ENCODE data around the gene ZNF275.

ZNF275 gene

GRCh38 chrX:153340111-153340510, 6.2 kb downstream of the ZNF275 start:
- no peaks in the 10 kb centered on the region for H3K4me1 ChIP-seq (ENCODE audit: control insufficient read depth, insufficient read depth, low read length)
- H3K4me3 ChIP-seq (ENCODE audit: low read length) = no peak overlapping the region
- no peaks in the 10 kb centered on the region for H3K9me3 ChIP-seq (ENCODE audit: control insufficient read depth, insufficient read depth, low read length)
- no peak for DNase-seq (ENCODE audit: low read depth, low spot score)
- WGBS (ENCODE audit: insufficient coverage, insufficient read length) = no CpG with 5 or more reads among the region's 6 CpGs
- H3K36me3 ChIP-seq (ENCODE audit: control insufficient read depth, insufficient read depth, low read length) = no peaks in the 10 kb centered on the region
- no peaks in the 10 kb centered on the region for H3K27me3 ChIP-seq (ENCODE audit: control insufficient read depth, insufficient read depth, low read length)
- no peak overlapping the region for H3K27ac ChIP-seq (ENCODE audit: low read length)

GRCh38 chrX:153342762-153343558, 9.0 kb downstream of the ZNF275 start:
- Histone ChIP-seq H3K9me3 (ENCODE audit: control insufficient read depth, insufficient read depth, low read length) (no peaks in the 10 kb centered on the region), H3K4me3 (ENCODE audit: low read length) (no peak overlapping the region), H3K4me1 (ENCODE audit: control insufficient read depth, insufficient read depth, low read length) (no peaks in the 10 kb centered on the region), H3K36me3 (ENCODE audit: control insufficient read depth, insufficient read depth, low read length) (peaks cover 7% of the 10 kb centered on the region), H3K27me3 (ENCODE audit: control insufficient read depth, insufficient read depth, low read length) (no peaks in the 10 kb centered on the region), H3K27ac (ENCODE audit: low read length) (no peak overlapping the region)
- WGBS (ENCODE audit: insufficient coverage, insufficient read length) = no CpG with 5 or more reads among the region's 9 CpGs
- DNase-seq (ENCODE audit: low read depth, low spot score) = no peak

GRCh38 chrX:153343674-153344073, 9.7 kb downstream of the ZNF275 start:
- no peak for DNase-seq (ENCODE audit: low read depth, low spot score)
- no peaks in the 10 kb centered on the region for H3K27me3 ChIP-seq (ENCODE audit: control insufficient read depth, insufficient read depth, low read length)
- no peak overlapping the region for H3K4me3 ChIP-seq (ENCODE audit: low read length)
- H3K27ac ChIP-seq (ENCODE audit: low read length) = no peak overlapping the region
- H3K9me3 ChIP-seq (ENCODE audit: control insufficient read depth, insufficient read depth, low read length) = no peaks in the 10 kb centered on the region
- no CpG with 5 or more reads among the region's 2 CpGs for WGBS (ENCODE audit: insufficient coverage, insufficient read length)
- peaks cover 7% of the 10 kb centered on the region for H3K36me3 ChIP-seq (ENCODE audit: control insufficient read depth, insufficient read depth, low read length)
- H3K4me1 ChIP-seq (ENCODE audit: control insufficient read depth, insufficient read depth, low read length) = no peaks in the 10 kb centered on the region

- peaks cover 7% of the 10 kb centered on the region for H3K36me3 ChIP-seq (ENCODE audit: control insufficient read depth, insufficient read depth, low read length)
- no peaks in the 10 kb centered on the region for H3K27me3 ChIP-seq (ENCODE audit: control insufficient read depth, insufficient read depth, low read length)
- H3K27ac ChIP-seq (ENCODE audit: low read length) = no peak overlapping the region
- no peaks in the 10 kb centered on the region for H3K4me1 ChIP-seq (ENCODE audit: control insufficient read depth, insufficient read depth, low read length)
- no peak for DNase-seq (ENCODE audit: low read depth, low spot score)
- H3K9me3 ChIP-seq (ENCODE audit: control insufficient read depth, insufficient read depth, low read length) = no peaks in the 10 kb centered on the region
- WGBS (ENCODE audit: insufficient coverage, insufficient read length) = no CpG with 5 or more reads among the region's 38 CpGs
- H3K4me3 ChIP-seq (ENCODE audit: low read length) = no peak overlapping the region
These were observed 13.6 kb downstream of the ZNF275 start for GRCh38 chrX:153347530-153347929.

GRCh38 chrX:153348421-153348820, 14.5 kb downstream of the ZNF275 start:
- Histone ChIP-seq H3K4me1 (ENCODE audit: control insufficient read depth, insufficient read depth, low read length) (no peaks in the 10 kb centered on the region), H3K27ac (ENCODE audit: low read length) (no peak overlapping the region), H3K4me3 (ENCODE audit: low read length) (no peak overlapping the region), H3K9me3 (ENCODE audit: control insufficient read depth, insufficient read depth, low read length) (no peaks in the 10 kb centered on the region), H3K27me3 (ENCODE audit: control insufficient read depth, insufficient read depth, low read length) (no peaks in the 10 kb centered on the region), H3K36me3 (ENCODE audit: control insufficient read depth, insufficient read depth, low read length) (peaks cover 7% of the 10 kb centered on the region)
- no peak for DNase-seq (ENCODE audit: low read depth, low spot score)
- WGBS (ENCODE audit: insufficient coverage, insufficient read length) = no CpG with 5 or more reads among the region's 8 CpGs

GRCh38 chrX:153349952-153350351, 16.0 kb downstream of the ZNF275 start:
- Histone ChIP-seq H3K4me3 (ENCODE audit: low read length) (no peak overlapping the region), H3K27ac (ENCODE audit: low read length) (no peak overlapping the region), H3K27me3 (ENCODE audit: control insufficient read depth, insufficient read depth, low read length) (no peaks in the 10 kb centered on the region), H3K4me1 (ENCODE audit: control insufficient read depth, insufficient read depth, low read length) (no peaks in the 10 kb centered on the region), H3K36me3 (ENCODE audit: control insufficient read depth, insufficient read depth, low read length) (peaks cover 7% of the 10 kb centered on the region), H3K9me3 (ENCODE audit: control insufficient read depth, insufficient read depth, low read length) (no peaks in the 10 kb centered on the region)
- no CpG with 5 or more reads among the region's 5 CpGs for WGBS (ENCODE audit: insufficient coverage, insufficient read length)
- DNase-seq (ENCODE audit: low read depth, low spot score) = no peak

- Histone ChIP-seq H3K9me3 (ENCODE audit: control insufficient read depth, insufficient read depth, low read length) (no peaks in the 10 kb centered on the region), H3K4me1 (ENCODE audit: control insufficient read depth, insufficient read depth, low read length) (no peaks in the 10 kb centered on the region), H3K36me3 (ENCODE audit: control insufficient read depth, insufficient read depth, low read length) (peaks cover 7% of the 10 kb centered on the region), H3K4me3 (ENCODE audit: low read length) (no peak overlapping the region), H3K27me3 (ENCODE audit: control insufficient read depth, insufficient read depth, low read length) (no peaks in the 10 kb centered on the region), H3K27ac (ENCODE audit: low read length) (no peak overlapping the region)
- WGBS (ENCODE audit: insufficient coverage, insufficient read length) = no CpG with 5 or more reads among the region's 8 CpGs
- DNase-seq (ENCODE audit: low read depth, low spot score) = no peak
These were observed 18.0 kb downstream of the ZNF275 start for GRCh38 chrX:153351981-153352380.

- Histone ChIP-seq H3K36me3 (ENCODE audit: control insufficient read depth, insufficient read depth, low read length) (peaks cover under 1% of the 10 kb centered on the region; the same call in 1 of the 2 replicates), H3K4me3 (ENCODE audit: low read length) (no peak overlapping the region)
These were observed 18.9 kb downstream of the ZNF275 start for GRCh38 chrX:153352858-153353257.

GRCh38 chrX:153353416-153353815, 19.5 kb downstream of the ZNF275 start:
- Histone ChIP-seq H3K4me3 (ENCODE audit: low read length) (no peak overlapping the region), H3K27ac (ENCODE audit: low read length) (no peak overlapping the region), H3K4me1 (ENCODE audit: control insufficient read depth, insufficient read depth, low read length) (no peaks in the 10 kb centered on the region), H3K36me3 (ENCODE audit: control insufficient read depth, insufficient read depth, low read length) (no peaks in the 10 kb centered on the region), H3K9me3 (ENCODE audit: control insufficient read depth, insufficient read depth, low read length) (no peaks in the 10 kb centered on the region), H3K27me3 (ENCODE audit: control insufficient read depth, insufficient read depth, low read length) (no peaks in the 10 kb centered on the region)
- DNase-seq (ENCODE audit: low read depth, low spot score) = no peak
- no CpG with 5 or more reads among the region's 12 CpGs for WGBS (ENCODE audit: insufficient coverage, insufficient read length)

More at GRCh38 chrX:153352858-153353257, 18.9 kb downstream of the ZNF275 start:
- Histone ChIP-seq H3K4me1 (ENCODE audit: control insufficient read depth, insufficient read depth, low read length) (no peaks in the 10 kb centered on the region), H3K27me3 (ENCODE audit: control insufficient read depth, insufficient read depth, low read length) (no peaks in the 10 kb centered on the region), H3K9me3 (ENCODE audit: control insufficient read depth, insufficient read depth, low read length) (no peaks in the 10 kb centered on the region), H3K27ac (ENCODE audit: low read length) (no peak overlapping the region)
- WGBS (ENCODE audit: insufficient coverage, insufficient read length) = no CpG with 5 or more reads among the region's 3 CpGs
- DNase-seq (ENCODE audit: low read depth, low spot score) = no peak

- Histone ChIP-seq H3K27ac (ENCODE audit: low read length) (no peak overlapping the region), H3K9me3 (ENCODE audit: control insufficient read depth, insufficient read depth, low read length) (no peaks in the 10 kb centered on the region), H3K4me1 (ENCODE audit: control insufficient read depth, insufficient read depth, low read length) (no peaks in the 10 kb centered on the region), H3K36me3 (ENCODE audit: control insufficient read depth, insufficient read depth, low read length) (no peaks in the 10 kb centered on the region), H3K27me3 (ENCODE audit: control insufficient read depth, insufficient read depth, low read length) (no peaks in the 10 kb centered on the region), H3K4me3 (ENCODE audit: low read length) (no peak overlapping the region)
- no peak for DNase-seq (ENCODE audit: low read depth, low spot score)
- no CpG with 5 or more reads among the region's 1 CpG for WGBS (ENCODE audit: insufficient coverage, insufficient read length)
These were observed 23.9 kb downstream of the ZNF275 start for GRCh38 chrX:153357877-153358276.

Data from iPS DF 6.9 (cell line).